ENCODE results near the gene DIO3.
"Not testable (repeated sequence)": the region's sequence is repeated elsewhere in the genome, so short reads cannot be mapped to it uniquely, and the experiment has no call there.

DIO3 gene

DNA sequence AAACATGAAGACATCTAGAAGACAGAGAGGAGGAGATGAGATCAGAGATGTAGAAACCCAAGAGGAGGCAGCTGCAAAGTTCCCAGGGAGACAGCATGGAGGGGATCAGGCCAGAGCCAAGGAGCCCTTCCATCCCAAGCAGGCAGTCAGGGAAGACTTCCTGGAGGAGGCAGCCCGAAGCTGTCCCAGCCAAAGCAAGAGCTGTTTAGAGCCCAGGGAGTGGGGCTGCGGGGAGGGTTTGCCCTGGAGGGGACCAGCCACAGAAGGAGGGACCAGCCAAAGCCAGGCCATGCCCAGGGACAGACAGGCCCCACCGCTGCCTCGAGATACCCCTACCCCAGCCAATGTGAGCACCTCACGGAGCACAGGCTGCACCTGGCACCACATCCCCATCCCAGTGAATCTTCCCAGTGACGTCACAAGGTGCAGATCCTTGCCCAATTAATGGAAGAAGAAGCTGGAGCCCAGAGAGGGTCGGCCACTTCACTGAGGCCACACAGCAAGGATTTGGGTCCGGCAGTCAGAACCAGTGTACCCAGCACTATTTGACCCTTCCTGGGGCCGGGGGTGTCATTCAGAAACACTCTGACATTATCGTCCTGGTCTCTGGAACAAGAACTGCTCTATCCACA is 14.1 kb upstream of the DIO3 start:
- TF ChIP-seq POLR2AphosphoS5 (IDR thresholded peaks at IDR 0.05; ENCODE audit: low read depth) (no peak), GABPA (IDR thresholded peaks at IDR 0.05; ENCODE audit: low read depth) (no peak), SPI1 (IDR thresholded peaks at IDR 0.05; ENCODE audit: borderline replicate concordance, low read depth) (no peak)
- TF ChIP-seq, protein P1, sequence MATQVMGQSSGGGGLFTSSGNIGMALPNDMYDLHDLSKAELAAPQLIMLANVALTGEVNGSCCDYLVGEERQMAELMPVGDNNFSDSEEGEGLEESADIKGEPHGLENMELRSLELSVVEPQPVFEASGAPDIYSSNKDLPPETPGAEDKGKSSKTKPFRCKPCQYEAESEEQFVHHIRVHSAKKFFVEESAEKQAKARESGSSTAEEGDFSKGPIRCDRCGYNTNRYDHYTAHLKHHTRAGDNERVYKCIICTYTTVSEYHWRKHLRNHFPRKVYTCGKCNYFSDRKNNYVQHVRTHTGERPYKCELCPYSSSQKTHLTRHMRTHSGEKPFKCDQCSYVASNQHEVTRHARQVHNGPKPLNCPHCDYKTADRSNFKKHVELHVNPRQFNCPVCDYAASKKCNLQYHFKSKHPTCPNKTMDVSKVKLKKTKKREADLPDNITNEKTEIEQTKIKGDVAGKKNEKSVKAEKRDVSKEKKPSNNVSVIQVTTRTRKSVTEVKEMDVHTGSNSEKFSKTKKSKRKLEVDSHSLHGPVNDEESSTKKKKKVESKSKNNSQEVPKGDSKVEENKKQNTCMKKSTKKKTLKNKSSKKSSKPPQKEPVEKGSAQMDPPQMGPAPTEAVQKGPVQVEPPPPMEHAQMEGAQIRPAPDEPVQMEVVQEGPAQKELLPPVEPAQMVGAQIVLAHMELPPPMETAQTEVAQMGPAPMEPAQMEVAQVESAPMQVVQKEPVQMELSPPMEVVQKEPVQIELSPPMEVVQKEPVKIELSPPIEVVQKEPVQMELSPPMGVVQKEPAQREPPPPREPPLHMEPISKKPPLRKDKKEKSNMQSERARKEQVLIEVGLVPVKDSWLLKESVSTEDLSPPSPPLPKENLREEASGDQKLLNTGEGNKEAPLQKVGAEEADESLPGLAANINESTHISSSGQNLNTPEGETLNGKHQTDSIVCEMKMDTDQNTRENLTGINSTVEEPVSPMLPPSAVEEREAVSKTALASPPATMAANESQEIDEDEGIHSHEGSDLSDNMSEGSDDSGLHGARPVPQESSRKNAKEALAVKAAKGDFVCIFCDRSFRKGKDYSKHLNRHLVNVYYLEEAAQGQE (IDR thresholded peaks at IDR 0.05; ENCODE audit: insufficient replicate concordance, low read depth) = no peak
- DNase-seq (ENCODE audit: low read depth in 1 of 2, low spot score in 1 of 2) = no peak
- Histone ChIP-seq H3K27ac (replicated peaks) (no peak overlapping the region), H3K27me3 (ENCODE audit: insufficient read depth, poor library complexity, severe bottlenecking) (no peaks in the 10 kb centered on the region), H3K4me3 (replicated peaks; ENCODE audit: insufficient read depth, low read length) (no peak overlapping the region)

DNA sequence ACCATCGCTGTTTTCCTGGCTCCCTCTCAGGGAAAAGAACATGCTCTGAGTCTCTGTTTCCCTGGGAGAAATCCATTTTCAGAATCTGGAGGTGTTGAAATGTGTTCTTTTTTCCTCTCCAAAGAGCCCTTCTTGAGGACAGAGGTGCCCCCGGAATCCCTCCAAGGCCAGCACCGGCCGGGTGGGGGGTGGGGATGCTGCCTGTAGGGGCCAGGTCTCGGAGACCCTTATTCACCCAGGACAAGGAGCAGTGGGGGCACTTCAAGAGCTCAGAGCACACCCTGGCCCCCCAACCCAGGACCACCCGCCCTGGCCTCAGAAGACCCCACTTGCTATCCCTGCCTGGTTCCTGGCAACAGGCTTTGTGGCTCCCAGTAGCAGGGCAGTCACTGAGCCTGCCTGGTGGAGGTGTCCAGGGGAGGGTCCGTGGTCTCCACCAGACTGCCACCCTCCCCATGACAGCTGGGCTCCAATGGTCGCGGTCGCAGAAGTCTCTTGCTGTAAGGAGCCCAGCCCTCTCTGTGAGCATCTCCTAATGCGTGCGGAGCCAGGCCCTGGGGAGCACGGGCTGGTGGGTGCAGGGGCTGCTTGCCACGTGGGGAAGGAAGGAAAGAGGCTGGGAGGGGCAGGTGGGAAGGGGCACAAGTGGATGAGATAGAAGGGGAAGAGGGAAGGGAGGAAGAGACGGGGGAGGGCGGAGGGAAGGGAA is 13.2 kb upstream of the DIO3 start:
- no peak overlapping the region for H3K27ac ChIP-seq (replicated peaks)
- TF ChIP-seq, protein P1 (IDR thresholded peaks at IDR 0.05; ENCODE audit: insufficient replicate concordance, low read depth) = no peak
- TF ChIP-seq SPI1 (IDR thresholded peaks at IDR 0.05; ENCODE audit: borderline replicate concordance, low read depth) = no peak
- TF ChIP-seq POLR2AphosphoS5 (IDR thresholded peaks at IDR 0.05; ENCODE audit: low read depth) = no peak
- TF ChIP-seq GABPA (IDR thresholded peaks at IDR 0.05; ENCODE audit: low read depth) = no peak
- TF ChIP-seq, protein P2, sequence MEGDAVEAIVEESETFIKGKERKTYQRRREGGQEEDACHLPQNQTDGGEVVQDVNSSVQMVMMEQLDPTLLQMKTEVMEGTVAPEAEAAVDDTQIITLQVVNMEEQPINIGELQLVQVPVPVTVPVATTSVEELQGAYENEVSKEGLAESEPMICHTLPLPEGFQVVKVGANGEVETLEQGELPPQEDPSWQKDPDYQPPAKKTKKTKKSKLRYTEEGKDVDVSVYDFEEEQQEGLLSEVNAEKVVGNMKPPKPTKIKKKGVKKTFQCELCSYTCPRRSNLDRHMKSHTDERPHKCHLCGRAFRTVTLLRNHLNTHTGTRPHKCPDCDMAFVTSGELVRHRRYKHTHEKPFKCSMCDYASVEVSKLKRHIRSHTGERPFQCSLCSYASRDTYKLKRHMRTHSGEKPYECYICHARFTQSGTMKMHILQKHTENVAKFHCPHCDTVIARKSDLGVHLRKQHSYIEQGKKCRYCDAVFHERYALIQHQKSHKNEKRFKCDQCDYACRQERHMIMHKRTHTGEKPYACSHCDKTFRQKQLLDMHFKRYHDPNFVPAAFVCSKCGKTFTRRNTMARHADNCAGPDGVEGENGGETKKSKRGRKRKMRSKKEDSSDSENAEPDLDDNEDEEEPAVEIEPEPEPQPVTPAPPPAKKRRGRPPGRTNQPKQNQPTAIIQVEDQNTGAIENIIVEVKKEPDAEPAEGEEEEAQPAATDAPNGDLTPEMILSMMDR (IDR thresholded peaks at IDR 0.05; ENCODE audit: insufficient read depth, low read length) = no peak

DNA sequence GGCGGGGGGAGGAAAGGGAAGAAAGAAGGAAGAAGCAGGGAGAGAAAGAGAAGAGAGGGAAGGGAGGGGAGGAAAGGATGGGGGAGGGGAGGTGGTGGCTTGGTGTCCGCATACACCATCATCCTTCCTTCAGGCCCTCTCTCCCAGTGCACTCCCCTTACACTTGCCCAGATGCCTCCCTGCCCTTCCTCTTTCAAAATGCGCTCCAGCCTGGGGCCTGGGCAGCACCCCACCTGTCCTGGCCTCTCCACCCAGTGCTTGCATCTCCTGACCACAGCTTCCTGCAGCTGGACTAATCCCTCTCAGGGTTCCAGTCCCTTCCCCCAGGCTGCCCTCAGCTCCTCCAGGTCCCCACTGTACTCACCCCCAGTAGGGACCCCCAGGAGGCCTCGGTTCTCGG is 12.6 kb upstream of the DIO3 start:
- DNase-seq (ENCODE audit: low read depth in 1 of 2, low spot score in 1 of 2) = no peak
- H3K27ac ChIP-seq (replicated peaks) = no peak overlapping the region
- TF ChIP-seq SPI1 (IDR thresholded peaks at IDR 0.05; ENCODE audit: borderline replicate concordance, low read depth) = no peak
- TF ChIP-seq, protein P2 (IDR thresholded peaks at IDR 0.05; ENCODE audit: insufficient read depth, low read length) = no peak
- no peak for TF ChIP-seq GABPA (IDR thresholded peaks at IDR 0.05; ENCODE audit: low read depth)
- no peaks in the 10 kb centered on the region for H3K27me3 ChIP-seq (ENCODE audit: insufficient read depth, poor library complexity, severe bottlenecking)
- no peak overlapping the region for H3K4me3 ChIP-seq (replicated peaks; ENCODE audit: insufficient read depth, low read length)

More for the DNA sequence above, 13.2 kb upstream of the DIO3 start:
- H3K27me3 ChIP-seq (ENCODE audit: insufficient read depth, poor library complexity, severe bottlenecking) = no peaks in the 10 kb centered on the region
- H3K4me3 ChIP-seq (replicated peaks; ENCODE audit: insufficient read depth, low read length) = no peak overlapping the region
- no peak for DNase-seq (ENCODE audit: low read depth in 1 of 2, low spot score in 1 of 2)

DNA sequence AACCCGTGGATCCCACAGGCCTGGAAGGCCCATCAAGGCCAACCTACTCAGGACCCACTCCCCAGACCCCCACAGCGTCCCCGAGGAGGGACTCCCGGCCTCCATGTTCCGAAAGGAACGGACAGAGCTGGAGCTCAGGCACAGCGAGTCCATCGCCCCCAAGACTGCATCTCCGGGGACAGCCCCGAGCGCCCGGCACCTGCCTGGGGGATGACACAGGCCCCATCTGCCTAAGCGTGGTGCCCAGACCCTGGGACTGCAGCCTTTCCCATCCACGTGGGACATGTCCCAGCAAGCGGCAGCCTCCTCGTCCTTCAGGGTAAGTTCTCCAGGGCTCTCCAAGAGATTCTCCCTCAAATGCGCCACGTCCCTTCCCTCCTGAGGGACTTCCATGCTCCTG is 12.1 kb upstream of the DIO3 start:
- TF ChIP-seq SPI1 (IDR thresholded peaks at IDR 0.05; ENCODE audit: borderline replicate concordance, low read depth) = no peak
- no peak for TF ChIP-seq POLR2AphosphoS5 (IDR thresholded peaks at IDR 0.05; ENCODE audit: low read depth)
- TF ChIP-seq GABPA (IDR thresholded peaks at IDR 0.05; ENCODE audit: low read depth) = no peak
- TF ChIP-seq, protein P2 (IDR thresholded peaks at IDR 0.05; ENCODE audit: insufficient read depth, low read length) = no peak
- TF ChIP-seq, protein P1 (IDR thresholded peaks at IDR 0.05; ENCODE audit: insufficient replicate concordance, low read depth) = no peak
- Histone ChIP-seq H3K4me3 (replicated peaks; ENCODE audit: insufficient read depth, low read length) (no peak overlapping the region), H3K27me3 (ENCODE audit: insufficient read depth, poor library complexity, severe bottlenecking) (no peaks in the 10 kb centered on the region), H3K27ac (replicated peaks) (no peak overlapping the region)
- no peak for DNase-seq (ENCODE audit: low read depth in 1 of 2, low spot score in 1 of 2)

DNA sequence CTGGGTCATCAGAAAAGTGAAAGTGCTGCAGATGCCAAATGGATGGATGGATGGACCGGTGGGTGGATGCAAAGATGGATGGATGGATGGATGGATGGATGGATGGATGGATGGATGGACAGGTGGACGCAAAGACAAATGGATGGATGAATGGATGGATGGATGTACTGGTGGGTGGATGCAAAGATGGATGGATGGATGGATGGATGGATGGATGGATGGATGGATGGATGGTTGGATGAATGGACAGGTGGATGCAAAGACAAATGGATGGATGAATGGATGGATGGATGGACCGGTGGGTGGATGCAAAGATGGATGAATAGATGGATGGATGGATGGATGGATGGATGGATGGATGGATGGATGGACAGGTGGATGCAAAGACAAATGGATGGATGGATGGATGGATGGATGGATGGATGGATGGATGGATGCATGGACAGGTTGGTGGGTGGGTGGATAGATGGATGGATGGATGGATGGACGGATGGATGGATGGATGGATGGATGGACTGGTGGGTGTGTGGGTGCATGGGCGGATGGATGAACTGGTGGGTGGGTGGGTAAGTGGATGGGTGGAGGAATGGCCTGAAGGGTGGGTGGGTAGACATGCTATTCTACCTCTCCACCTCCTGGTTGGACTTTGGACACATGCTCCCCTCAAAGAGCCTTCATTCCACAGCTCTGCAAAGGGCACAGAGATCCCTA is 10.9 kb upstream of the DIO3 start:
- H3K4me3 ChIP-seq (replicated peaks; ENCODE audit: insufficient read depth, low read length); H3K27me3 ChIP-seq (ENCODE audit: insufficient read depth, poor library complexity, severe bottlenecking); DNase-seq (ENCODE audit: low read depth in 1 of 2, low spot score in 1 of 2); H3K27ac ChIP-seq (replicated peaks): not testable (repeated sequence)
